ENCODE data around the gene ASCL4.

GRCh38 chr12:107778383-107779025, 4.0 kb downstream of the ASCL4 start:
- TF ChIP-seq CTCF (IDR thresholded peaks at IDR 0.05 in 8 of 11, conservative IDR thresholded peaks at IDR 0.05 in 3 of 11): no peak
- TF ChIP-seq POLR2AphosphoS5 (IDR thresholded peaks at IDR 0.05): no peak

All from spleen (tissue), 7 donors.